GM20000 (cell line): ENCODE results near the gene SLC35D2.
"Not testable (repeated sequence)": the region's sequence is repeated elsewhere in the genome, so short reads cannot be mapped to it uniquely, and the experiment has no call there.

Experiments
- DNase-seq: peaks from one replicate; pipeline ENCODE4 v3.0.0; 2012; ENCODE audit warnings: low spot score
- CTCF ChIP-seq: IDR thresholded peaks from 2 replicates; pipeline ENCODE4 v1.5.1; 2012; ENCODE audit warnings: mild to moderate bottlenecking, control low read depth; ENCODE audit errors: extremely low read depth, missing control alignments

Gene SLC35D2

DNA sequence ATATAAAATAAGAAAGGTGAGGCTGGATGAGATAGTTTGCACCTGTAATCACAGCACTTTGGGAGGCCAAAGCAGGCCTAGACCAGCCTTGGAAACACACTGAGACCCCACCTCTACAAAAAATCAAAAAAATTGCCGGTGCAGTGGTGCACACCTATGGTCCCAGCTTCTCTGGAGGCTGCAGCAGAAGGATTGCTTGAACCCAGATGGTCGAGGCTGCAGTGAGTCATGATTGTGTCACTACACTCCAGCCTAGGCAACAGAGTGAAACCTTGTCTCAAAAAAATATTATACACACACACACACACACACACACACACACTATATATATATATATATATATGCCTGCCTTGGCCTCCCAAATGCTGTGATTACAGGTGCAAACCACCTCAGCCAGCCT lies 1.3 kb downstream of the SLC35D2 start:
- no peak for TF ChIP-seq CTCF
- no peak for DNase-seq

DNA sequence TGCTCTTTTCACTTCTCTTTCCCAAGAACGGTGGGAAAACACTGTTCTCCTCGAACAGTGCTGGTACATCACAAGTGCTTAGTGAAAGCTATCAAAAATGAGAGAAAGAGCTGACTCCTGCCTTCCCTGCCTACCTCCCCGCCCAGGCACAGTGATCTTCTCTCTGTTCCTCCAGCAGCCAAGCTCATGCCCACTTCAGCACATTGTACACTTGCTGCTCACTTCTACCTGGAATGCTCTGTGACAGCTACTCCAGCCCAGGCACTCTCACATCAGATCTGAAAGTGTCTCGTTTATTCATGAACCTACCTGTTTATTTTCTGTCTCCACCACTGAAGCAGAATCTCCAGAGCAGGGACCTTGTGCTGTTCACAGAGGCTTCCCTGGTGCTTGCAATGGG lies 1.8 kb downstream of the SLC35D2 start:
- TF ChIP-seq CTCF = no peak

DNA sequence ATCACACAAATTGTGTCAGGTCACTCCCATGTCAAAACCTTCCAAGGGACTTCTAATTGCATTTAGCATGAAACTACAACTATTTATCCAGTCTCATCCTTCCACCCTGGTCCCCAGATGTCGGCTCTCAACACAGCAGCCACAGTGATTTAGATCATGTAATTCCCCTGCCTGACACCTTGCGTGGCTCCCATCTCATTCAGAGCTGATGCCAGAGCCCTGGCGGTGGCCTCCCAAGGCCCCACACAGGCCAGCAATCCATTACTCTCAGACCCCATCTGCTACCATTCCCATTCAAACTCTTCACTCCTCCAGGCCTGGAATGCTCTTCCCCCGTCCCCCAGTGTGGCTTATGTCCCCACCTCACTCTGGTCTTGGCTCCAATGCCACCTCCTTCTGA lies 2.4 kb downstream of the SLC35D2 start:
- TF ChIP-seq CTCF = no peak
- DNase-seq = no peak

More for the DNA sequence above, 1.8 kb downstream of the SLC35D2 start:
- DNase-seq = no peak

GRCh38 chr9:96379461-96379860 lies 4.0 kb downstream of the SLC35D2 start:
- TF ChIP-seq CTCF = no peak
- no peak for DNase-seq

- no peak for DNase-seq
- TF ChIP-seq CTCF = no peak
These were observed 5.3 kb downstream of the SLC35D2 start for GRCh38 chr9:96378187-96378586.

GRCh38 chr9:96376891-96377874 lies 6.3 kb downstream of the SLC35D2 start:
- TF ChIP-seq CTCF = no peak

DNA sequence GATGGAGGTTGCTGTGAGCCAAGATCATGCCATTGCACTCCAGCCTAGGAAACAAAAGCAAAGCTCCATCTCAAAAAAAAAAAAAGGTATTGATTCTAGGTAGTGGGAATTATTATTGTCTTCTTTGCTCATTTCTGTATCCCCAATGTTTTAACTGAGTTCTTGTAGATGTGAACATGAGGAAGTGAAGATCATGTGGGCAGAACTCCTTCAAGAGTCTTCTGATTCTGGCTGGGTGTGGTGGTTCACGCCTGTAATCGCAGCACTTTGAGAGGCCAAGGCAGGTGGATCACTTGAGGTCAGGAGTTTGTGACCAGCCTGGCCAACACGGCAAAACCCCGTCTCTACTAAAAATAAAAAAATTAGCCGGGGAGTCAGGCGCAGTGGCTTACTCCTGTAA lies 8.0 kb downstream of the SLC35D2 start:
- DNase-seq = not testable (repeated sequence)

More at GRCh38 chr9:96376891-96377874, 6.3 kb downstream of the SLC35D2 start:
- no peak for DNase-seq

DNA sequence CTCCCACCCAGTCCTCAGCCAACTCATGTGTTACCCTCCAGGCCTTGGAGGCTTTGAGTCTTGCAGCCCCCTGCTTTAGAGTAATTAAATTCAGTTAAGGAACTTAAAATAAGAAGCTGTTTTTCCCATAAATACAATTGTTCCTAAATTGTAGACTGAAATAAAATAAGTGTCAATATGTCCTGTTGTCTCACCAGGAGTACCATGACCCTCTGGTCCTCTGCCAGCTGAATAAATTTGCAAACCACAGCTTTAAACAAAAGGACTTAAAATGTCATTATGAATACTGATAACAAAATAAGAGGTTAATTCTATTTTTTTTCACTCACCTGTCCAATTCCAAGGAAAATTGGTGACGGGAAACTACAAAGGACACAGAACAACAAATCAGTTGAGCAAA lies 15.6 kb downstream of the SLC35D2 start:
- TF ChIP-seq CTCF = no peak
- no peak for DNase-seq
